Left lung (tissue), 10 donors: Measurements from ENCODE around the gene GSC2. TPM values are rescaled to one million over a fixed set of nuclear protein-coding genes. Genes with fewer than 3 reads are reported as not detected.

Experiments used
- ATAC-seq: fragments of 200-7000 bp; cut with Tn5 transposase; one replicate; pipeline ENCODE4 v1.9.1; 2020; ENCODE audit warnings: moderate library complexity
- DNase-seq, 4 donors: peaks; one replicate each; pipeline ENCODE4 v3.0.0-alpha.2; 2013 to 2020
- H3K27ac ChIP-seq, 2 donors: fragments of 200-600 bp; sonication (generic) in 1 of 2; one replicate each; pipeline versions ENCODE4 v1.5.0 to v1.8.0; 2020 to 2021
- H3K27me3 ChIP-seq, 2 donors: fragments of 200-600 bp; sonication (generic) in 1 of 2; one replicate each; pipeline versions ENCODE4 v1.5.0 to v1.8.0; 2020 to 2021
- H3K36me3 ChIP-seq, 2 donors: fragments of 200-600 bp; sonication (generic) in 1 of 2; one replicate each; pipeline versions ENCODE4 v1.5.0 to v1.8.0; 2020 to 2021
- H3K4me1 ChIP-seq, 2 donors: fragments of 200-600 bp; one replicate each; pipeline ENCODE4 v1.8.0; 2021
- H3K4me3 ChIP-seq, 2 donors: fragments of 200-600 bp; sonication (generic) in 1 of 2; one replicate each; pipeline versions ENCODE4 v1.5.0 to v1.8.0; 2020 to 2021; ENCODE audit warnings: mild to moderate bottlenecking in 1 of 2
- H3K9me3 ChIP-seq, 2 donors: fragments of 200-600 bp; sonication (generic) in 1 of 2; one replicate each; pipeline versions ENCODE4 v1.5.0 to v1.8.0; 2020 to 2021
- intact Hi-C, 2 donors: fragments of 100-400 bp; cut with DNase I; formaldehyde crosslinking; loops; one replicate each; pipeline versions ENCODE4 v1.11.2 to v1.14.2; 2022
- polyA plus RNA-seq, 6 donors: library from polyadenylated mRNA; unstranded; fragments of 120-200 nt; gene quantifications; one replicate each; pipeline ENCODE4 v1.2.1, GENCODE V29; 2013; ENCODE audit not compliant: insufficient read length in 6 of 6
- total RNA-seq, 2 donors: library from RNA; stranded (reverse); fragmentation: NEBNext Ultra II Directional; extraction: Animal tissue kit (Norgen Biotek cat#: 25700); gene quantifications; one replicate each; pipeline ENCODE4 v1.2.1, GENCODE V29; 2021
- TF ChIP-seq, protein P1 (sequence below), 2 donors: fragments of 200-600 bp; sonication (generic) in 1 of 2; IDR thresholded peaks; one replicate each; pipeline versions ENCODE4 v1.5.0 to v1.8.0; 2021; ENCODE audit warnings: antibody characterized with exemption in 2 of 2
- donor health status: DM: no; HTN: yes; CAD: no.
- donor health status: DM: no; HTN: no; CAD: no.

GSC2 gene
- total and polyA plus RNA-seq, 8 donors: not detected

DNA sequence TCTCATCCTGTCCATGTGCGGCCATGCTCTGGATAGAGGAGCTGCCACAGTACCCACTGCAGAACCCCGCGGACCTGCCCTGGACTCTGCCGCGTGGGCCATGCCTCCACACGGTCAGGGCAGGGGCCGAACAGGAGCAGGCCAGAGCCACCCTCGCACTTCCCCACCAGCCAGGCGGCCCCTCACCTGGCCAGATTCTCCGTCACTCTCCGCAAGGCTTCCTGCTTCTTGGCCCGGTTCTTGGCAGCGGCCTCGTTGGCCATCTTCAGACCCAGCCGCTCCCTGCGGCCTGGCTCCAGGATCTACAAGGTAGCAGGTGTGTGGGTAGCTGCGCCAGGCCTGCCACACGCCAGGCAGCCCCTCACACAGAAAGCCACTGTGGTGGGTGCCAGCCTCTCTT is 15.2 kb downstream of the GSC2 start:
- no peaks in the 10 kb centered on the region for H3K4me1 ChIP-seq
- H3K27ac ChIP-seq: no peak overlapping the region
- H3K27me3 ChIP-seq: no peaks in the 10 kb centered on the region
- DNase-seq (peak in 1 of 4 donors; percentile 51), ATAC-seq (no peak)
- H3K4me3 ChIP-seq: no peak overlapping the region
- peaks cover 0 to 90% of the 10 kb centered on the region in 2 donors for H3K36me3 ChIP-seq
- TF ChIP-seq, protein P1, sequence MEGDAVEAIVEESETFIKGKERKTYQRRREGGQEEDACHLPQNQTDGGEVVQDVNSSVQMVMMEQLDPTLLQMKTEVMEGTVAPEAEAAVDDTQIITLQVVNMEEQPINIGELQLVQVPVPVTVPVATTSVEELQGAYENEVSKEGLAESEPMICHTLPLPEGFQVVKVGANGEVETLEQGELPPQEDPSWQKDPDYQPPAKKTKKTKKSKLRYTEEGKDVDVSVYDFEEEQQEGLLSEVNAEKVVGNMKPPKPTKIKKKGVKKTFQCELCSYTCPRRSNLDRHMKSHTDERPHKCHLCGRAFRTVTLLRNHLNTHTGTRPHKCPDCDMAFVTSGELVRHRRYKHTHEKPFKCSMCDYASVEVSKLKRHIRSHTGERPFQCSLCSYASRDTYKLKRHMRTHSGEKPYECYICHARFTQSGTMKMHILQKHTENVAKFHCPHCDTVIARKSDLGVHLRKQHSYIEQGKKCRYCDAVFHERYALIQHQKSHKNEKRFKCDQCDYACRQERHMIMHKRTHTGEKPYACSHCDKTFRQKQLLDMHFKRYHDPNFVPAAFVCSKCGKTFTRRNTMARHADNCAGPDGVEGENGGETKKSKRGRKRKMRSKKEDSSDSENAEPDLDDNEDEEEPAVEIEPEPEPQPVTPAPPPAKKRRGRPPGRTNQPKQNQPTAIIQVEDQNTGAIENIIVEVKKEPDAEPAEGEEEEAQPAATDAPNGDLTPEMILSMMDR (IDR thresholded peaks at IDR 0.05): no peak
- intact Hi-C loops: no loop called here
- no peaks in the 10 kb centered on the region for H3K9me3 ChIP-seq

GRCh38 chr22:19134176-19134831 is 15.8 kb downstream of the GSC2 start:
- no peaks in the 10 kb centered on the region for H3K4me1 ChIP-seq
- H3K27ac ChIP-seq: no peak overlapping the region
- TF ChIP-seq, protein P1 (IDR thresholded peaks at IDR 0.05): no peak
- ATAC-seq (no peak), DNase-seq (peak in 1 of 4 donors; percentile 69)
- no peak overlapping the region for H3K4me3 ChIP-seq
- H3K36me3 ChIP-seq: peaks cover 0 to 85% of the 10 kb centered on the region in 2 donors
- no peaks in the 10 kb centered on the region for H3K9me3 ChIP-seq
- intact Hi-C loops: no loop called here
- H3K27me3 ChIP-seq: no peaks in the 10 kb centered on the region

GRCh38 chr22:19133561-19133960 is 16.5 kb downstream of the GSC2 start:
- DNase-seq (no peak), ATAC-seq (no peak)
- intact Hi-C loops: no loop called here
- Histone ChIP-seq H3K27me3 (no peaks in the 10 kb centered on the region), H3K9me3 (no peaks in the 10 kb centered on the region), H3K36me3 (peaks cover 0 to 77% of the 10 kb centered on the region in 2 donors), H3K27ac (no peak overlapping the region), H3K4me1 (no peaks in the 10 kb centered on the region), H3K4me3 (no peak overlapping the region)
- TF ChIP-seq, protein P1 (IDR thresholded peaks at IDR 0.05): no peak

DNA sequence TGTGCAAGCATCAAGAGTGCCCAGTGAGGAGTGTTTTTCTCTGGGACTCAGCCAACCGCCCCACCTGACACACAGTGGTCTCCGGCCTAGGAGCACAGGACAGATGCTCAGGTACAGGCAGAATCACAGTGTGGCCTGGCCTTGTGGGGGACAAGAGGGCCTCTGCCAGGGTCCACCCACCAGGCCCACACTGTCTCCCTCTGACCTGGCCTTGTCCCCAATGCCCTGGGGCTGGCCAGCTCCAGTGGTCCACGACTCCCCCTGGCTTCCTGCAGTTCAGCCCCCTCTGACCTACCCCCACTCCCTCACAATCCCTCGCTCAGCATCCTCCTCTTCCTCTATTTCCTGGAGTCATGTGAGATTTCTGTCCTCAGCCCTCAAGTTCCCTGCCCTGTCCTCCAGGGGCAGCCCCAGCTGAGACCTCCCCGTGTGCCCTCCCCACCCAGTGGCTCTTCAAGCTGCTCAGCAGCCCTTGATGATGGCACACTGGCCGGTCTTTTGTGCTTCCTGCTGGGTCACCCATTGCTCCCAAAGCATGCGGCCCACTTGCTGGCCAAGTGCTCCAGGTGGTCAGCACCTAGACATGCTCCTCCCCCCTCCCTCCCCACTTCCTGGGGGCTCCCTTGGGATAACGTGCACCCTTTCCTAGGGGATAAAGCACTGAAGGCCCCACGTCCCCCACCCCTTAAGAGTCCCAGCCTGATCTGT is 17.2 kb downstream of the GSC2 start:
- TF ChIP-seq, protein P1 (IDR thresholded peaks at IDR 0.05): no peak
- Histone ChIP-seq H3K9me3 (no peaks in the 10 kb centered on the region), H3K27me3 (no peaks in the 10 kb centered on the region), H3K27ac (no peak overlapping the region), H3K36me3 (peaks cover 0 to 70% of the 10 kb centered on the region in 2 donors), H3K4me1 (no peaks in the 10 kb centered on the region), H3K4me3 (no peak overlapping the region)
- intact Hi-C loops: no loop called here
- no peak for ATAC-seq
- DNase-seq: no peak

- no peak overlapping the region for H3K27ac ChIP-seq
- no peak overlapping the region for H3K4me3 ChIP-seq
- H3K4me1 ChIP-seq: no peaks in the 10 kb centered on the region
- DNase-seq: no peak
- ATAC-seq: no peak
- TF ChIP-seq, protein P1 (IDR thresholded peaks at IDR 0.05): no peak
- peaks cover 0 to 63% of the 10 kb centered on the region in 2 donors for H3K36me3 ChIP-seq
- intact Hi-C loops: no loop called here
- no peaks in the 10 kb centered on the region for H3K9me3 ChIP-seq
- H3K27me3 ChIP-seq: no peaks in the 10 kb centered on the region
These were observed 17.9 kb downstream of the GSC2 start for GRCh38 chr22:19132153-19132552.
